RWPE1 (cell line): ENCODE measurements around the gene COMT.
"Not testable (repeated sequence)": the region's sequence is repeated elsewhere in the genome, so short reads cannot be mapped to it uniquely, and the experiment has no call there.

ENCODE experiments used
- CTCF ChIA-PET: fragments of 350-600 bp; sonication (Branson Sonifier 250); formaldehyde crosslinking; extraction: SDS; loops from one replicate; lab custom pipeline; 2021; lab: Yijun Ruan, JAX
- POLR2A ChIA-PET: fragments of 400-600 bp; formaldehyde crosslinking; extraction: SDS; loops from one replicate; lab custom pipeline; 2020; ENCODE audit warnings: antibody characterized with exemption; ENCODE audit not compliant: low non-redundant PET; lab: Yijun Ruan, JAX
- DNase-seq: peaks from one replicate; pipeline ENCODE4 v3.0.0; 2012; ENCODE audit warnings: low spot score
- H3K27ac ChIP-seq: fragments of 450-650 bp; 2 replicates; pipeline ENCODE4 v1.5.1; 2017
- TF ChIP-seq, protein P1 (sequence below): fragments of 450-650 bp; conservative IDR thresholded peaks from 2 replicates; pipeline ENCODE4 v1.5.1; 2017; ENCODE audit warnings: low read depth, mild to moderate bottlenecking

The COMT gene

DNA sequence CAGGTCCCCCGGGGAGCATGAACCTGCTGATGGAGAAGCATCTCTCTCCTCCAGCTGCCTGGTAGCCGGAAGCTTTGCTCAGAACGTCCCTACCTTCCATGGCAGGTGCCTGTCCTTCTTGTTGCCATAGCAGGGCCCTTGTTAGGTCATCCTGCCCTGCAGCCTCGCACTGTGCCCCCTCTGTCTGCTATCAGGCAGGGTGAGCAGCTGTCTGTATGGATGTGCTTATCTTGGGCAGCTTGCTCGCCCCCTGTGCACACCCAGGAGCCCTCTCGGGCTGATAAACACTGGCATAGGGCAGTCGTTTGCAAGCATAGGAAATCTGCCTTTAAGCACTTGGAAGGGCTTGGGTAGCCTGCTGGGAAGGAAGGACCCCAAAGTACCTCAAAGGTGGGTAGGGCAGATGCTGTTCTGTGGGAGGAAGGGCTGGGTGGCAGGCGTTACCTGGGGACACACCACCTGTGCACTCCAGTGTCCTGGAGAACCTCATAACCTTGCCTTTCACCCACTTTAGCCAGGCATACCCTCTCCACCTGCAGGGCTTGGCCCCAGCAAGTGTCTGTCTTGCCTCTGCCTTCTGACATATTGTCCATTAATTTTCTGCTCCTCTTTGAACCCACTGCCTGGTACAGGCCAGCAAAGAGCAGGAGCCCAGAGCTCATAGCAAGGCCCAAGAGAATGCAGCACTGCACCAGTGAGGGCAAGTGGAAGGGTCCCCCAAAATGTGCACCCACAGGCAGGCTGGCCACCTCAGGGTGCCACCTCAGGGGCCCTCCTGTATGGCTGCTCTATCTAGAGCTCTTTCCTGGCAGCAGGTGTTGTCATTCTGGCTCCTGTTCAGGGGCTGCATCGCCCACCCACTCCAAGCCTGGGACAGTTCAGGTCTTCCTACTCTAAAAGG is 8.0 kb upstream of the COMT start:
- CTCF ChIA-PET: no interaction called here
- TF ChIP-seq, protein P1, sequence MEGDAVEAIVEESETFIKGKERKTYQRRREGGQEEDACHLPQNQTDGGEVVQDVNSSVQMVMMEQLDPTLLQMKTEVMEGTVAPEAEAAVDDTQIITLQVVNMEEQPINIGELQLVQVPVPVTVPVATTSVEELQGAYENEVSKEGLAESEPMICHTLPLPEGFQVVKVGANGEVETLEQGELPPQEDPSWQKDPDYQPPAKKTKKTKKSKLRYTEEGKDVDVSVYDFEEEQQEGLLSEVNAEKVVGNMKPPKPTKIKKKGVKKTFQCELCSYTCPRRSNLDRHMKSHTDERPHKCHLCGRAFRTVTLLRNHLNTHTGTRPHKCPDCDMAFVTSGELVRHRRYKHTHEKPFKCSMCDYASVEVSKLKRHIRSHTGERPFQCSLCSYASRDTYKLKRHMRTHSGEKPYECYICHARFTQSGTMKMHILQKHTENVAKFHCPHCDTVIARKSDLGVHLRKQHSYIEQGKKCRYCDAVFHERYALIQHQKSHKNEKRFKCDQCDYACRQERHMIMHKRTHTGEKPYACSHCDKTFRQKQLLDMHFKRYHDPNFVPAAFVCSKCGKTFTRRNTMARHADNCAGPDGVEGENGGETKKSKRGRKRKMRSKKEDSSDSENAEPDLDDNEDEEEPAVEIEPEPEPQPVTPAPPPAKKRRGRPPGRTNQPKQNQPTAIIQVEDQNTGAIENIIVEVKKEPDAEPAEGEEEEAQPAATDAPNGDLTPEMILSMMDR: no peak
- no peak for DNase-seq
- peak overlapping the region; percentile 25; the same call in 1 of the 2 replicates for H3K27ac ChIP-seq
- POLR2A ChIA-PET: no interaction called here

DNA sequence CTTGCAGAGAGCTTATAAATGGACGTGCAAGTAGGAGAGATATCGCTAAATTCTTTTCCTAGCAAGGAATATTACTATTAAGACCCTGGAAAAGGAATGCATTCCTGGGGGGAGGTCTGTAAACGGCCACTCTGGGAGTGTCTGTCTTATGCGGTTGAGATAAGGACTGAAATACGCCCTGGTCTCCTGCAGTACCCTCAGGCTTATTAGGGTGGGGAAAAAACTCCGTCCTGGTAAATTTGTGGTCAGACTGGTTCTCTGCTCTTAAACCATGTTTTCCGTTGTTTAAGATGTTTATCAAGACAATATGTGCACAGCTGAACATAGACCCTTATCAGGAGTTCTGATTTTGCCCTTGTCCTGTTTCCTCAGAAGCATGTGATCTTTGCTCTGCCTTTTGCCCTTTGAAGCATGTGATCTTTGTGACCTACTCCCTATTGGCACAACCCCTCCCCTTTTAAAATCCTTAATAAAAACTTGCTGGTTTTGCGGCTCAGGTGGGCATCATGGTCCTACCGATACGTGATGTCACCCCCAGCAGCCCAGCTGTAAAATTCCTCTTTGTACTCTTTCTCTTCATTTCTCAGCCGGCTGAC is 6.4 kb upstream of the COMT start:
- DNase-seq, CTCF ChIA-PET, POLR2A ChIA-PET, H3K27ac ChIP-seq: not testable (repeated sequence)

DNA sequence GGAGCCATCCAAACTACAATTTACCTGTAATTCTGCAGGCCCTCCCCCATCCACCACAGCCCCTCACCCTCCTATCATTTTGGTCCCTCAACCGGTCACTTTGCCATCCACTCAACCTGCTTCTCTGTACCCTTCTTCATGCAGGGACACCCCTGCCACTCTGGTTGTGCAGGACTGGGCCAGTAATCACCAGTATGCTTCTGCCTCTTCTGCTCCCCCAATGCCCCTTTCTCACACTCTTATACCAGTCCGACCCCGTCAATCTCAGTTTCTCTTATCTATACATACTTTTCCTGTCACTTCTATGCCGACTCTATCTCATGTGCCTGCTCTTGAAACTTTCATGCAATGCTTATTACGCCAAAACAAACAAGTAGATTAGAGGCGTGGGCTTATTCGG is 5.1 kb upstream of the COMT start:
- no peak overlapping the region for H3K27ac ChIP-seq
- ChIA-PET CTCF (no interaction called here), POLR2A (no interaction called here)
- DNase-seq: no peak
- TF ChIP-seq, protein P1: no peak

DNA sequence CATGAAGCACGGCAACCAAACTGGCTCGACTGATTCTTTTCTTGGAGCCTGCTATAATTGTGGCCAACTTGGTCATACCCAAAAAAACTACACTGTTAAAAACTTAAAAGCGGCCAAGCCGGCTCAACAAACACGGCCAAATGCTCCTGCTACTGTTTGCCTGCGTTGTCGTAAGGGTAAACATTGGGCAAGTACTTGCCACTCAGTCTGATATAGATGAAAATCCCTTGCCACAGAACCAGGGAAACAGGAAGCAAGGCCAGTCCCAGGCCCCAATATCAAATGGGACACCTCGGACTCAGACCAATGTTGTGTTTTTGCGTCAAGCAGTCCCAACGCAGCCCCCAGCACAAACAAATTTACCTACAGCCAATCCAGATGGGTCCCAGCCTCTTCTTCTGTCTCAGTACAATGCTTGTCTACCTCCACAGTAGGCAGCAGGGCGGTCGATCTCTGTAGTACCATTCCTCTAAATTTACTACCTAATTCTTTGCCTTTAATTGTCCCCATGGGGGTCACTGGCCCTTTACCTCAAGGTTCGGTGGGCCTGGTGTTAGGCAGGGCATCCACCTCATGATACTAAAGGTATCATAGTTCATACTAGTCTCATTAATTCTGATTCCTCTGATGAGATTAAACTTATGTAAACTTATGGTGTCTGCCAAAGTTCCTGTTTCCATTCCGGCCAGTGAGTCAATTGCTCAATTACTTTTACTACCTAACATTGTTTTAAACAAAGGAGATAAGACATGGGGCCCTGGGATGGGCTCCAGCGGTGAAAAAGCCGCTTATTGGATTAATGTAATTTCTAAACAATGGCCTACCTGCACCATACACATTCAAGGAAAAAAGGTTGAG is 3.7 kb upstream of the COMT start:
- DNase-seq: no peak
- CTCF ChIA-PET: interaction anchor here (0.6 kb wide), 1 partner anchor 151 kb away, joined by 3 read pairs; no protein-coding TSS in a partner anchor

DNA sequence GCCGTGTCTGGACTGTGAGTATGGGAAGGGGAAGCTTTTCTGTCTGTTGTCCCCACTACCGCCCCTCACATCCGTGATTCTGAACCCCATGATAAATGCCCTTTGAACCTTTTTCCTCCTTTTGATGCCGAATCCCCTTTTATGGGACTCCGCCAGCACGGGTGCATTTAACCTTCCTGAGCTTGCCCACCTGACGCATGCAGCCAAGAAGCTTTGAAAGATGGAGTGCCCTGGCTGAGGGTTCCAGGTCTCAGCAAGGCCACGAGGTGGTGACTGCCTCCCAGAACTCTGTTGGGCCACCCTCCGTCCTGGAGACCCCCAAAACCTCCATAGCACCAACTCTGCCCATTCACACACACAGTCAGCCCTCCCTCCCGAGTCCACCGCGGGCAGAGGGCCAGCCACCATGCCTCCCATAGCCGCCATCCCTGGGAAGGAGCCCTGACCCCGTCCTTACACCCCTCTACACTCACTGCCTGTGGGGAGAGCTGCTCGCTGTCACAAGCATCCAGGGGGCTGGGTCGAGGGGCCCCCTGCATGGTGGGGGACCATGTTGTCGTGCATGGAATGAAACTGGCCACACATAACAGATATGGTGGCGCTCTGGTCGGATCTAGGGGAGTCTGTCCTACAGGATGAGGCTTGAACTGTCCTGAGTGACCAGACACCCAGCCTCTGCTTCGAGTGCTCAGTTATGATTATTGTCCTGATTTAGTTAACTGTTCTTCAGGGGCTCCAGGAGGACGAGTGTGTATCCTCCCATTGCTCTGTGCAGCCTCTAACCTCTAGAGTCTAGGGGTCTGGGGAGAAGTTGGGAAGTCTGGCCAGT is 822 bp upstream of the COMT start:
- DNase-seq: no peak
- POLR2A ChIA-PET: interaction anchor here (0.5 kb wide), 1 partner anchor 374 kb away, joined by 3 read pairs; no protein-coding TSS in a partner anchor
- peak overlapping the region; percentile 98 for H3K27ac ChIP-seq
- CTCF ChIA-PET: no interaction called here
- TF ChIP-seq, protein P1: no peak

More for the DNA sequence above, 3.7 kb upstream of the COMT start:
- TF ChIP-seq, protein P1: no peak
- no peak overlapping the region for H3K27ac ChIP-seq
- POLR2A ChIA-PET: interaction anchor here (0.7 kb wide), 1 partner anchor 290 kb away, joined by 3 read pairs; no protein-coding TSS in a partner anchor
